Stimulated activated CD4-positive, alpha-beta T cell treated with anti-CD3 and anti-CD28 coated beads, Interleukin-1b, Interleukin-23, amount 100 ng/mL, for 24 hours (primary cell): ENCODE data around the gene DCUN1D2.
"Not testable (repeated sequence)": the region's sequence is repeated elsewhere in the genome, so short reads cannot be mapped to it uniquely, and the experiment has no call there.

ENCODE experiments used
- DNase-seq, 4 experiments: peaks; one replicate each; pipeline ENCODE4 v3.0.0-alpha.2; 2020; ENCODE audit warnings: low read depth in 4 of 4, low spot score in 1 of 4

The DCUN1D2 gene

GRCh38 chr13:113491982-113492381, 1.5 kb upstream of the DCUN1D2 start:
- no peak for DNase-seq

GRCh38 chr13:113491418-113491883, 940 bp upstream of the DCUN1D2 start:
- DNase-seq, result no peak

GRCh38 chr13:113489549-113490495, 689 bp downstream of the DCUN1D2 start:
- peak in 3 of 4 experiments; percentile 9 to 23 (median 14) for DNase-seq

- DNase-seq, result no peak
Observed at GRCh38 chr13:113489171-113489548, 1.4 kb downstream of the DCUN1D2 start.

GRCh38 chr13:113488283-113488682, 2.2 kb downstream of the DCUN1D2 start:
- DNase-seq, result no peak

GRCh38 chr13:113486698-113487097, 3.8 kb downstream of the DCUN1D2 start:
- no peak for DNase-seq

- no peak for DNase-seq
Observed at GRCh38 chr13:113485545-113485944, 5.0 kb downstream of the DCUN1D2 start.

GRCh38 chr13:113483504-113484293, 6.8 kb downstream of the DCUN1D2 start:
- no peak for DNase-seq

GRCh38 chr13:113483081-113483480, 7.4 kb downstream of the DCUN1D2 start:
- DNase-seq, result no peak

- DNase-seq, result no peak
Observed at GRCh38 chr13:113479179-113479578, 11.3 kb downstream of the DCUN1D2 start.

- DNase-seq, result no peak
Observed at GRCh38 chr13:113477724-113478123, 12.8 kb downstream of the DCUN1D2 start.

- DNase-seq, result no peak
Observed at GRCh38 chr13:113476811-113477210, 13.7 kb downstream of the DCUN1D2 start.

- no peak for DNase-seq
Observed at GRCh38 chr13:113475911-113476310, 14.6 kb downstream of the DCUN1D2 start.

- DNase-seq, result no peak
Observed at GRCh38 chr13:113475280-113475679, 15.2 kb downstream of the DCUN1D2 start.

- no peak for DNase-seq
Observed at GRCh38 chr13:113474179-113474578, 16.3 kb downstream of the DCUN1D2 start.

GRCh38 chr13:113472355-113473025, 18.0 kb downstream of the DCUN1D2 start:
- DNase-seq, result no peak

GRCh38 chr13:113471844-113472243, 18.7 kb downstream of the DCUN1D2 start:
- DNase-seq, result no peak

GRCh38 chr13:113470635-113471163, 19.8 kb downstream of the DCUN1D2 start:
- not testable (repeated sequence) for DNase-seq

- DNase-seq, result no peak
Observed at GRCh38 chr13:113470073-113470472, 20.4 kb downstream of the DCUN1D2 start.

- DNase-seq, result no peak
Observed at GRCh38 chr13:113469582-113469981, 20.9 kb downstream of the DCUN1D2 start.
